ENCODE measurements around the gene IL17RD.

DNA sequence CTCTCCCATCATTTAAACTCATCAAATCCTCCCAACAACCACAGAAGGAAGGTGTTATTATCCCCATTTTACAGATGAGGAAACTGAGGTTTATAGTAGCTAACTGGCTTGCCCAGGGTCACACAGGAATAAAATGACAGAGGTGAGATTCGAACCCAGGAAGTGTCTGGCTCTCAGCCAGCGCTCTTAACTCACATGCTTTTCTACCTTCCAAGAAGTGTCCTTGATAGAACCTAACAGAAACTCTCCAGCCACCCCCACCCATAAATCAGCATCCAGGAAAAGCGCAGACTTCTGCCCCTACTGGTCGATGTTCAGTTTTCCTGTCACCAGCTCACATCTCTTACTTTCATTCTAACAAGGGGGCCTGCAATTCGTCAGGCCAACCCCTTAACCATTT, 52.9 kb downstream of the IL17RD start:
- TF ChIP-seq POLR2A (IDR thresholded peaks at IDR 0.05; ENCODE audit: low read length): no peak
- no peak for TF ChIP-seq GATA1 (IDR thresholded peaks at IDR 0.05; ENCODE audit: low read depth, low read length)

Data from erythroblast (primary cell).